A673 (cell line): ENCODE data around the gene RAB37. TPM values are rescaled to one million over a fixed set of nuclear protein-coding genes. Genes with fewer than 3 reads are reported as not detected.

Experiments used
- BruUV-seq: library from RNA; stranded (reverse); fragments of 400-500 nt; replicated peaks from 2 replicates; lab custom pipeline; 2021; lab: Mats Ljungman, UMichigan
- CTCF ChIA-PET: fragments of 300-600 bp; sonication (Branson Sonifier 250); formaldehyde crosslinking; loops from one replicate; lab custom pipeline; 2022; ENCODE audit warnings: antibody characterized with exemption; lab: Charles Lee
- POLR2A ChIA-PET: fragments of 300-600 bp; sonication (Branson Sonifier 250); formaldehyde crosslinking; loops from one replicate; lab custom pipeline; 2022; ENCODE audit warnings: antibody characterized with exemption; ENCODE audit not compliant: low non-redundant PET; lab: Charles Lee
- DNase-seq: peaks from one replicate; pipeline ENCODE4 v3.0.0-alpha.2; 2015; ENCODE audit warnings: low spot score
- H3K27ac ChIP-seq: fragments of 200-600 bp; sonication (generic); 2 replicates; pipeline ENCODE4 v1.5.1; 2016; ENCODE audit warnings: mixed run types, low read depth, mild to moderate bottlenecking, mixed read lengths, antibody characterized with exemption, low read length; ENCODE audit not compliant: poor library complexity, severe bottlenecking
- H3K27me3 ChIP-seq: fragments of 200-600 bp; sonication (generic); replicated peaks from 2 replicates; pipeline ENCODE4 v1.6.1; 2017; ENCODE audit warnings: mixed run types, low read depth, mild to moderate bottlenecking, mixed read lengths, antibody characterized with exemption, low read length; ENCODE audit not compliant: insufficient read depth, poor library complexity
- H3K36me3 ChIP-seq: fragments of 200-600 bp; sonication (generic); 2 replicates; pipeline ENCODE4 v1.6.1; 2016; ENCODE audit warnings: mixed run types, mild to moderate bottlenecking, mixed read lengths, antibody characterized with exemption, low read length; ENCODE audit not compliant: insufficient read depth, poor library complexity, severe bottlenecking
- H3K4me1 ChIP-seq: fragments of 200-600 bp; sonication (generic); 2 replicates; pipeline ENCODE4 v1.6.1; 2017; ENCODE audit warnings: mixed run types, mild to moderate bottlenecking, mixed read lengths, antibody characterized with exemption, low read length; ENCODE audit not compliant: insufficient read depth, poor library complexity, severe bottlenecking
- H3K4me3 ChIP-seq: fragments of 200-600 bp; sonication (generic); 2 replicates; pipeline ENCODE4 v1.5.1; 2016; ENCODE audit warnings: low read depth, mixed run types, mild to moderate bottlenecking, mixed read lengths, low read length; ENCODE audit not compliant: poor library complexity, severe bottlenecking
- H3K9me3 ChIP-seq: fragments of 200-600 bp; sonication (generic); 2 replicates; pipeline ENCODE4 v1.6.1; 2016; ENCODE audit warnings: mixed run types, low read depth, mild to moderate bottlenecking, mixed read lengths, antibody characterized with exemption, low read length; ENCODE audit not compliant: poor library complexity, severe bottlenecking
- CTCF ChIP-seq: fragments of 300-800, 200-600 bp; sonication (generic); conservative IDR thresholded peaks from 2 replicates; pipeline ENCODE4 v1.5.1; 2017; ENCODE audit warnings: low read depth, mild to moderate bottlenecking, antibody characterized with exemption, low read length, moderate library complexity, mixed read lengths
- EZH2 ChIP-seq: fragments of 200-600 bp; sonication (generic); IDR thresholded peaks from 2 replicates; pipeline ENCODE4 v1.6.1; 2017; ENCODE audit warnings: borderline replicate concordance, low read depth, mild to moderate bottlenecking, mixed read lengths, antibody characterized with exemption, low read length; ENCODE audit not compliant: poor library complexity, severe bottlenecking
- intact Hi-C: fragments of 100-400 bp; cut with micrococcal nuclease; formaldehyde crosslinking; loops from one replicate; pipeline ENCODE4 v1.10.0; 2022; ENCODE audit not compliant: unreplicated experiment
- total RNA-seq: library from RNA; stranded (reverse); gene quantifications from 2 replicates; pipeline ENCODE4 v1.2.3, GENCODE V29; 2021

RAB37 gene
- total RNA-seq, 1 experiment from 2014 or later: not detected

- Histone ChIP-seq H3K27me3 (no peaks in the 10 kb centered on the region), H3K4me1 (peaks cover 11% of the 10 kb centered on the region), H3K36me3 (no peaks in the 10 kb centered on the region), H3K27ac (peak overlapping the region; percentile 52), H3K4me3 (peak overlapping the region; percentile 80), H3K9me3 (no peaks in the 10 kb centered on the region)
- ChIA-PET CTCF (interaction anchor here (1.5 kb wide), 1 partner anchor 112 kb away, joined by 6 read pairs; no protein-coding TSS in a partner anchor), POLR2A (interaction anchor here (0.6 kb wide), 1 partner anchor 11 kb away, joined by 6 read pairs; no protein-coding TSS in a partner anchor)
- intact Hi-C loops: loop anchor here (5.0 to 10.0 kb wide), 2 partner anchors 205 to 663 kb away; no protein-coding TSS in a partner anchor
- TF ChIP-seq CTCF (no peak), EZH2 (no peak)
- DNase-seq: no peak
- BruUV-seq: no TSS peak
Measured at GRCh38 chr17:74749279-74750038, 12.4 kb downstream of the RAB37 start.

GRCh38 chr17:74750039-74750326, 12.9 kb downstream of the RAB37 start:
- Histone ChIP-seq H3K4me1 (peaks cover 8% of the 10 kb centered on the region), H3K4me3 (peak overlapping the region; percentile 80), H3K27me3 (no peaks in the 10 kb centered on the region), H3K27ac (peak overlapping the region; percentile 52), H3K9me3 (no peaks in the 10 kb centered on the region), H3K36me3 (no peaks in the 10 kb centered on the region)
- intact Hi-C loops: no loop called here
- TF ChIP-seq EZH2: no peak
- TF ChIP-seq CTCF: no peak
- no peak for DNase-seq
- no TSS peak for BruUV-seq
- POLR2A ChIA-PET: interaction anchor here (0.6 kb wide), 1 partner anchor 10 kb away, joined by 6 read pairs; no protein-coding TSS in a partner anchor
- CTCF ChIA-PET: interaction anchor here (0.7 to 1.5 kb wide), 4 partner anchors 11 to 236 kb away, joined by 4 to 9 read pairs (median 8); partner anchors contain the start of gene RAB37

GRCh38 chr17:74750327-74751069, 13.4 kb downstream of the RAB37 start:
- H3K9me3 ChIP-seq: no peaks in the 10 kb centered on the region
- peaks cover 6% of the 10 kb centered on the region for H3K4me1 ChIP-seq
- H3K4me3 ChIP-seq: peak overlapping the region; percentile 80
- ChIA-PET POLR2A (interaction anchor here (0.6 kb wide), 1 partner anchor 10 kb away, joined by 6 read pairs; no protein-coding TSS in a partner anchor), CTCF (interaction anchor here (0.6 to 1.5 kb wide), 5 partner anchors 12 to 237 kb away, joined by 4 to 10 read pairs (median 9); partner anchors contain the start of gene RAB37)
- no peaks in the 10 kb centered on the region for H3K27me3 ChIP-seq
- no TSS peak for BruUV-seq
- H3K27ac ChIP-seq: peak overlapping the region; percentile 52
- DNase-seq: no peak
- intact Hi-C loops: no loop called here
- TF ChIP-seq EZH2: no peak
- no peak for TF ChIP-seq CTCF
- no peaks in the 10 kb centered on the region for H3K36me3 ChIP-seq
